OCI-LY1 (cell line): Measurements from ENCODE around the gene RESP18.

ENCODE experiments used
- H2AFZ ChIP-seq: fragments of 200-600 bp; sonication (generic), shearing (Covaris generic); 2 replicates; pipeline ENCODE4 v1.6.0; 2014; ENCODE audit warnings: antibody characterized with exemption, mild to moderate bottlenecking, low read length
- H3F3A ChIP-seq: fragments of 200-600 bp; sonication (generic), shearing (Covaris generic); 2 replicates; pipeline ENCODE4 v1.6.0; 2014; ENCODE audit warnings: mild to moderate bottlenecking, antibody characterized with exemption, low read length, moderate library complexity; ENCODE audit not compliant: insufficient read depth
- H3K27ac ChIP-seq: fragments of 200-600 bp; sonication (generic); 2 replicates; pipeline ENCODE4 v1.5.1; 2014; ENCODE audit warnings: low read length, mixed run types, mild to moderate bottlenecking, low read depth; ENCODE audit not compliant: poor library complexity, severe bottlenecking
- H3K27me3 ChIP-seq: fragments of 200-600 bp; sonication (generic); 2 replicates; pipeline ENCODE4 v1.6.0; 2014; ENCODE audit warnings: antibody characterized with exemption, mild to moderate bottlenecking, low read length, moderate library complexity; ENCODE audit not compliant: insufficient read depth
- H3K36me3 ChIP-seq: fragments of 200-600 bp; sonication (generic); 2 replicates; pipeline ENCODE4 v1.6.1; 2014; ENCODE audit warnings: mild to moderate bottlenecking, antibody characterized with exemption, low read length, moderate library complexity, mixed read lengths; ENCODE audit not compliant: insufficient read depth
- H3K4me1 ChIP-seq: fragments of 200-600 bp; sonication (generic); 2 replicates; pipeline ENCODE4 v1.5.1; 2014; ENCODE audit warnings: mild to moderate bottlenecking, low read length, moderate library complexity; ENCODE audit not compliant: insufficient read depth, severe bottlenecking
- H3K4me2 ChIP-seq: fragments of 200-600 bp; sonication (generic), shearing (Covaris generic); 2 replicates; pipeline ENCODE4 v1.6.1; 2014; ENCODE audit warnings: low read length
- H3K4me3 ChIP-seq: fragments of 200-600 bp; sonication (generic); 2 replicates; pipeline ENCODE4 v1.5.1; 2014; ENCODE audit warnings: low read length, low read depth, mild to moderate bottlenecking, mixed read lengths; ENCODE audit not compliant: poor library complexity, severe bottlenecking
- H3K79me2 ChIP-seq: fragments of 200-600 bp; shearing (Covaris generic); 2 replicates; pipeline ENCODE4 v1.6.1; 2016; ENCODE audit warnings: mixed run types, low read length, mixed read lengths; ENCODE audit not compliant: insufficient read depth
- H3K9ac ChIP-seq: fragments of 200-600 bp; sonication (generic), shearing (Covaris generic); 2 replicates; pipeline ENCODE4 v1.6.1; 2014; ENCODE audit warnings: mild to moderate bottlenecking, low read length, mixed read lengths
- H3K9me2 ChIP-seq: fragments of 200-600 bp; sonication (generic), shearing (Covaris generic); 2 replicates; pipeline ENCODE4 v1.6.1; 2014; ENCODE audit warnings: low read depth, mild to moderate bottlenecking, low read length, mixed read lengths
- H3K9me3 ChIP-seq: fragments of 200-600 bp; shearing (Covaris generic); 2 replicates; pipeline ENCODE4 v1.6.1; 2014; ENCODE audit warnings: low read length, mixed read lengths
- H4K20me1 ChIP-seq: fragments of 200-600 bp; sonication (generic), shearing (Covaris generic); 2 replicates; pipeline ENCODE4 v1.6.0; 2016; ENCODE audit warnings: mild to moderate bottlenecking, low read length; ENCODE audit not compliant: insufficient read depth
- EZH2 ChIP-seq: fragments of 200-600 bp; sonication (generic), shearing (Covaris generic); IDR thresholded peaks from 2 replicates; pipeline ENCODE4 v1.8.0; 2017; ENCODE audit warnings: borderline replicate concordance, mixed run types, mild to moderate bottlenecking, antibody characterized with exemption, low read length, moderate library complexity, mixed read lengths
- TF ChIP-seq, protein P1 (sequence below): fragments of 200-600 bp; sonication (generic), shearing (Covaris generic); IDR thresholded peaks from 2 replicates; pipeline ENCODE4 v1.5.1; 2017; ENCODE audit warnings: mild to moderate bottlenecking, antibody characterized with exemption, low read length, moderate library complexity, mixed read lengths

Gene RESP18

GRCh38 chr2:219352448-219353023, 20.0 kb upstream of the RESP18 start:
- Histone ChIP-seq H3K4me3 (no peak overlapping the region), H3K9me3 (no peaks in the 10 kb centered on the region), H3K36me3 (no peaks in the 10 kb centered on the region), H2AFZ (no peak overlapping the region), H3F3A (no peaks in the 10 kb centered on the region), H4K20me1 (no peaks in the 10 kb centered on the region), H3K4me2 (no peak overlapping the region), H3K27me3 (no peaks in the 10 kb centered on the region), H3K9ac (no peak overlapping the region), H3K27ac (no peak overlapping the region), H3K9me2 (no peaks in the 10 kb centered on the region), H3K4me1 (no peaks in the 10 kb centered on the region), H3K79me2 (no peaks in the 10 kb centered on the region)
- no peak for TF ChIP-seq EZH2
- TF ChIP-seq, protein P1, sequence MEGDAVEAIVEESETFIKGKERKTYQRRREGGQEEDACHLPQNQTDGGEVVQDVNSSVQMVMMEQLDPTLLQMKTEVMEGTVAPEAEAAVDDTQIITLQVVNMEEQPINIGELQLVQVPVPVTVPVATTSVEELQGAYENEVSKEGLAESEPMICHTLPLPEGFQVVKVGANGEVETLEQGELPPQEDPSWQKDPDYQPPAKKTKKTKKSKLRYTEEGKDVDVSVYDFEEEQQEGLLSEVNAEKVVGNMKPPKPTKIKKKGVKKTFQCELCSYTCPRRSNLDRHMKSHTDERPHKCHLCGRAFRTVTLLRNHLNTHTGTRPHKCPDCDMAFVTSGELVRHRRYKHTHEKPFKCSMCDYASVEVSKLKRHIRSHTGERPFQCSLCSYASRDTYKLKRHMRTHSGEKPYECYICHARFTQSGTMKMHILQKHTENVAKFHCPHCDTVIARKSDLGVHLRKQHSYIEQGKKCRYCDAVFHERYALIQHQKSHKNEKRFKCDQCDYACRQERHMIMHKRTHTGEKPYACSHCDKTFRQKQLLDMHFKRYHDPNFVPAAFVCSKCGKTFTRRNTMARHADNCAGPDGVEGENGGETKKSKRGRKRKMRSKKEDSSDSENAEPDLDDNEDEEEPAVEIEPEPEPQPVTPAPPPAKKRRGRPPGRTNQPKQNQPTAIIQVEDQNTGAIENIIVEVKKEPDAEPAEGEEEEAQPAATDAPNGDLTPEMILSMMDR = peak; percentile 76

DNA sequence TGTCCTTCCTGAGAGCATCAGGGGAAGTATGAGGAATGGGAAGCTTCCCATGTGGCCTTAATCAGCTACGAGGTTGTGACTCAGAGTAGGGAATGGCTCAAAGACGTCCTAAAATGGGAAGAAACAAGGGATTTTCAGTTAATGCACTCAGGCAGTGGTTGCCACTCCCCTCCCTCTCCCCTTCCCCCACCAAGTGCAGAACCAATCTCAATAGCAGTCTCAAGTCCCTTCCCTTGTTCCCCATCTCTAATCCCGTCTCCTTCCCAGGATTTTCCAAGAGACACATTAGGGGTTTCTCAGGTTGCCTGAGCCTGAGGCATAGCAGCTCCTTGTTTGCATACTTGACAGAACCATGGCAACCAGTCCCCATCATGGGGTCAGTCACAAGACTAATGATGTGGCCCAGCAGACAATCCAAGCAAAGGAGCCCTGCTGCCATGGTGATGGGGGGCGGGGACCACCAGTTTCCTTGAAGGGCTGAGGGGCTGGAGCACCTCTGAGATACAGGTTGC, 18.2 kb upstream of the RESP18 start:
- H3K4me2 ChIP-seq = no peak overlapping the region
- no peaks in the 10 kb centered on the region for H3K27me3 ChIP-seq
- TF ChIP-seq, protein P1 = no peak
- TF ChIP-seq EZH2 = no peak
- H4K20me1 ChIP-seq = no peaks in the 10 kb centered on the region
- H3K9me2 ChIP-seq = no peaks in the 10 kb centered on the region
- no peaks in the 10 kb centered on the region for H3K9me3 ChIP-seq
- H3K79me2 ChIP-seq = no peaks in the 10 kb centered on the region
- H3K4me1 ChIP-seq = no peaks in the 10 kb centered on the region
- no peak overlapping the region for H3K4me3 ChIP-seq
- H2AFZ ChIP-seq = no peak overlapping the region
- no peaks in the 10 kb centered on the region for H3K36me3 ChIP-seq
- no peak overlapping the region for H3K27ac ChIP-seq
- no peaks in the 10 kb centered on the region for H3F3A ChIP-seq
- H3K9ac ChIP-seq = no peak overlapping the region

DNA sequence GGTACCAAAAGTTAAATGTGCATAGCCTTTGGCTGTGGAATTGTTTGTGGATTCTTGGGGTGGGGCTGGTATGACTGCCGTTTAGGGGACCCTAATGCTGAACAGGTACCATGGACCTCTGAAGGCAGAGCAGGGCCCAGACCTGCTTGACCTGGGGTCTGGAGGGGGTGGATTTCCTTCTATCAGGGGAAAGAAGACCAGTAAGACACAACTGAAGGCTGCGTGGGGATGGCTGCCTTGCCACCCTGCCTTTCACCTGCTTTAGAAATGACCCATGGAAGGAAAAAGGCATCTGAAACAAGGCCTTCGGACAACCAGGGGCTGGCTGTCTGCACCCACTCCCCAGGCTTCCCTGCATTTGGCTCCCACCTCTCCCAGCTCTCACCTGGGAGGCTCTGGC, 17.7 kb upstream of the RESP18 start:
- Histone ChIP-seq H4K20me1 (no peaks in the 10 kb centered on the region), H3K4me3 (no peak overlapping the region), H3K36me3 (no peaks in the 10 kb centered on the region), H3K9me3 (no peaks in the 10 kb centered on the region), H3K79me2 (no peaks in the 10 kb centered on the region), H3K4me1 (no peaks in the 10 kb centered on the region), H3K9ac (no peak overlapping the region), H3K4me2 (no peak overlapping the region), H2AFZ (no peak overlapping the region), H3K27me3 (no peaks in the 10 kb centered on the region), H3K9me2 (no peaks in the 10 kb centered on the region), H3F3A (no peaks in the 10 kb centered on the region), H3K27ac (no peak overlapping the region)
- TF ChIP-seq, protein P1 = no peak
- no peak for TF ChIP-seq EZH2
